Articular chondrocyte of knee joint (primary cell): ENCODE results near the gene PLEKHA7. TPM values are rescaled to one million over a fixed set of nuclear protein-coding genes. Genes with fewer than 3 reads are reported as not detected.

Source experiments
- total RNA-seq: library from RNA; depleted of rRNA; stranded (reverse); fragments of >200 nt; gene quantifications from 2 replicates; pipeline ENCODE4 v1.2.3, GENCODE V29; 2012

The PLEKHA7 gene
- 0.52 and 0.65 TPM in 2 replicates for total RNA-seq

GRCh38 chr11:17014321-17014832 lies at the start of gene PLEKHA7:
PLEKHA7 (minus strand) TSS chr11:17014414; CDS start chr11:17014401, 13 bp downstream.

GRCh38 chr11:16738193-16738946 lies 275.8 kb downstream of the PLEKHA7 start, which contains the start of gene C11orf58:
C11orf58 (plus strand) TSS chr11:16738647; CDS start chr11:16738779, 132 bp downstream.

Other genes with a start within 250 kb of the PLEKHA7 start
- gene RPS13, start 63.3 kb upstream of the PLEKHA7 start, total RNA-seq, result 956 and 1,253 TPM in 2 replicates
- gene PIK3C2A, start 193.6 kb upstream of the PLEKHA7 start, total RNA-seq, result 55.8 and 59.2 TPM in 2 replicates